Fibroblast of lung (primary cell): ENCODE data around the gene URB1. TPM values are rescaled to one million over a fixed set of nuclear protein-coding genes. Genes with fewer than 3 reads are reported as not detected.

Source experiments
- DNase-seq, 2 donors: peaks; one replicate each; pipeline versions ENCODE4 v3.0.0 to v3.0.0-alpha.2; 2010; ENCODE audit warnings: low read depth in 2 of 2
- H2AFZ ChIP-seq: 2 replicates; pipeline ENCODE4 v1.5.1; 2012; ENCODE audit warnings: low read length, control low read depth, inconsistent platforms
- H3K27ac ChIP-seq: 2 replicates; pipeline ENCODE4 v1.5.1; 2011; ENCODE audit warnings: low read length, control low read depth; ENCODE audit not compliant: insufficient read depth
- H3K27me3 ChIP-seq: 2 replicates; pipeline ENCODE4 v1.5.1; 2011; ENCODE audit warnings: mild to moderate bottlenecking, low read length; ENCODE audit not compliant: control insufficient read depth, insufficient read depth
- H3K36me3 ChIP-seq: 2 replicates; pipeline ENCODE4 v1.5.1; 2011; ENCODE audit warnings: low read length; ENCODE audit not compliant: control insufficient read depth, insufficient read depth
- H3K4me1 ChIP-seq: 2 replicates; pipeline ENCODE4 v1.5.1; 2011; ENCODE audit warnings: low read length; ENCODE audit not compliant: control insufficient read depth, insufficient read depth; ENCODE audit errors: extremely low read depth
- H3K4me2 ChIP-seq: 2 replicates; pipeline ENCODE4 v1.5.1; 2011; ENCODE audit warnings: low read length, control low read depth; ENCODE audit not compliant: insufficient read depth; ENCODE audit errors: extremely low read depth
- H3K4me3 ChIP-seq, 4 experiments: fragments of 200-600 bp in 1 of 4; sonication (generic) in 1 of 4; replicated peaks in 1 of 4; 2 replicates each; pipeline ENCODE4 v1.5.1; 2011 to 2016; ENCODE audit warnings: low read length in 4 of 4, low read depth in 3 of 4, mild to moderate bottlenecking in 3 of 4, control low read depth in 2 of 4, inconsistent platforms in 1 of 4, mixed read lengths in 1 of 4; ENCODE audit not compliant: insufficient read depth in 1 of 4; ENCODE audit errors: control extremely low read depth in 1 of 4
- H3K79me2 ChIP-seq: 2 replicates; pipeline ENCODE4 v1.5.1; 2012; ENCODE audit warnings: mild to moderate bottlenecking, low read length, inconsistent platforms; ENCODE audit not compliant: control insufficient read depth, insufficient read depth
- H3K9ac ChIP-seq: 2 replicates; pipeline ENCODE4 v1.5.1; 2011; ENCODE audit warnings: mild to moderate bottlenecking, low read length, control low read depth; ENCODE audit not compliant: insufficient read depth
- H3K9me3 ChIP-seq: 2 replicates; pipeline ENCODE4 v1.5.1; 2012; ENCODE audit warnings: low read depth, low read length; ENCODE audit not compliant: control insufficient read depth, insufficient read depth
- H4K20me1 ChIP-seq: 2 replicates; pipeline ENCODE4 v1.5.1; 2011; ENCODE audit warnings: low read length; ENCODE audit not compliant: control insufficient read depth, insufficient read depth; ENCODE audit errors: extremely low read depth
- EZH2 ChIP-seq: IDR thresholded peaks from 2 replicates; pipeline ENCODE4 v1.5.1; 2012; ENCODE audit warnings: low read length, control low read depth, mild to moderate bottlenecking; ENCODE audit errors: missing control alignments
- polyA plus RNA-seq, 2 donors: library from polyadenylated mRNA; depleted of rRNA in 1 of 2; stranded (reverse) in 1 of 2; unstranded in 1 of 2; fragments of >200 nt; gene quantifications; 2 replicates each; pipeline ENCODE4 v1.2.1, GENCODE V29; 2011 to 2012; ENCODE audit warnings: missing spikeins in 1 of 2
- total RNA-seq: library from RNA; depleted of rRNA; stranded (reverse); fragments of >200 nt; gene quantifications from 2 replicates; pipeline ENCODE4 v1.2.1, GENCODE V29; 2014
- TF ChIP-seq, protein P1 (sequence below), 2 donors: IDR thresholded peaks in 1 of 2; conservative IDR thresholded peaks in 1 of 2; 1 replicate in 1 of 2; 2 replicates in 1 of 2; pipeline ENCODE4 v1.5.1; 2011 to 2012; ENCODE audit warnings: low read length in 2 of 2, control low read depth in 1 of 2, inconsistent platforms in 1 of 2, low read depth in 1 of 2, mild to moderate bottlenecking in 1 of 2

URB1 gene
- total and polyA plus RNA-seq, 2 donors (not counting 1 experiment from before 2014, with no cell fraction given) = 4.3 to 17.7 TPM

DNA sequence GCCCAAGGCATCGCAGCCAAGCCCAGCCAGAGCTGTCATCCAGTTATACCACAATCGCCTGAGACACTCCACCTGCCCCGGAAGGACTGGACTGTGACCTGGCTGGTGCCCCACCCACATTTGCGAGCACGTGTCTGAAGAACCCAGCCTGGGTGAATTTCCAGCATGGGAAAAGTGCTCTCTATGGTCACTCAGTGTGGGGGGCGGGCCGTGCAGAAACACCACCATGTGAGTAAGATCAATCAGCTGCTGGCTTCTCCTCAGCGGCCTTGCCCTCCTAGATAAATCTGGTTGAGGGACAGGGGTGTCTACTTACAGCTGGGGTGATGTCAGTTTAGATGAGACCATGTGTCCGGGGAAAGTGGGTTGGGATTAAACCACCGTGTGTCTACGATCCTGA, 44.8 kb downstream of the URB1 start:
- DNase-seq = no peak
- Histone ChIP-seq H3K4me2 (no peak overlapping the region), H2AFZ (no peak overlapping the region), H3K9me3 (no peaks in the 10 kb centered on the region), H3K9ac (no peak overlapping the region), H4K20me1 (no peaks in the 10 kb centered on the region), H3K27ac (no peak overlapping the region), H3K79me2 (no peaks in the 10 kb centered on the region), H3K36me3 (peaks cover 26% of the 10 kb centered on the region), H3K4me1 (no peaks in the 10 kb centered on the region), H3K4me3 (no peak overlapping the region), H3K27me3 (no peaks in the 10 kb centered on the region)
- TF ChIP-seq EZH2 = no peak
- TF ChIP-seq, protein P1, sequence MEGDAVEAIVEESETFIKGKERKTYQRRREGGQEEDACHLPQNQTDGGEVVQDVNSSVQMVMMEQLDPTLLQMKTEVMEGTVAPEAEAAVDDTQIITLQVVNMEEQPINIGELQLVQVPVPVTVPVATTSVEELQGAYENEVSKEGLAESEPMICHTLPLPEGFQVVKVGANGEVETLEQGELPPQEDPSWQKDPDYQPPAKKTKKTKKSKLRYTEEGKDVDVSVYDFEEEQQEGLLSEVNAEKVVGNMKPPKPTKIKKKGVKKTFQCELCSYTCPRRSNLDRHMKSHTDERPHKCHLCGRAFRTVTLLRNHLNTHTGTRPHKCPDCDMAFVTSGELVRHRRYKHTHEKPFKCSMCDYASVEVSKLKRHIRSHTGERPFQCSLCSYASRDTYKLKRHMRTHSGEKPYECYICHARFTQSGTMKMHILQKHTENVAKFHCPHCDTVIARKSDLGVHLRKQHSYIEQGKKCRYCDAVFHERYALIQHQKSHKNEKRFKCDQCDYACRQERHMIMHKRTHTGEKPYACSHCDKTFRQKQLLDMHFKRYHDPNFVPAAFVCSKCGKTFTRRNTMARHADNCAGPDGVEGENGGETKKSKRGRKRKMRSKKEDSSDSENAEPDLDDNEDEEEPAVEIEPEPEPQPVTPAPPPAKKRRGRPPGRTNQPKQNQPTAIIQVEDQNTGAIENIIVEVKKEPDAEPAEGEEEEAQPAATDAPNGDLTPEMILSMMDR (conservative IDR thresholded peaks at IDR 0.05 in 1 of 2, IDR thresholded peaks at IDR 0.05 in 1 of 2; ENCODE audit: low read depth in 1 of 2, low read length in 2 of 2) = no peak

DNA sequence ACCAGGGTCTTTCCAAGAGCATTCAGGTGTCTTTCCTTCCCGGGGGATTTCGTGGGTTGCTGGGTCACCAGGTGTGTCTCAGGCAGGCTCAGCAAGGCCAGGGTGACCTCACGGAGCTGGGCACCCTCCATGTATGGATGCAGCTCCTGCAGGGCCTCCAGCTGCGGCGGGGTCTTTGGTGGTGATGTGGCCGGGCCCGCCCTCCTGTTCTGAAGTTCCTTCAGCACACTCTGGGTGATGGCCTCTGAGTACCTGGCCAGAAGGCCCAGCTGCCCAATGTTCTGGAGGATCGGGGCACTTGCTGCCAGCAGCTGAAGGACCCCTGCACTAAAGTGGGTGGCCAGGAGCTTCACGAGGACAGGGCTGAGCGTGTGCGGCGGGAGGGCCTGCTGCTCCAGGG, 45.5 kb downstream of the URB1 start:
- Histone ChIP-seq H3K4me1 (no peaks in the 10 kb centered on the region), H3K27ac (no peak overlapping the region), H2AFZ (no peak overlapping the region), H3K4me3 (no peak overlapping the region), H3K9ac (no peak overlapping the region), H3K27me3 (no peaks in the 10 kb centered on the region), H3K36me3 (peaks cover 24% of the 10 kb centered on the region), H3K4me2 (no peak overlapping the region), H4K20me1 (no peaks in the 10 kb centered on the region), H3K79me2 (no peaks in the 10 kb centered on the region), H3K9me3 (no peaks in the 10 kb centered on the region)
- TF ChIP-seq, protein P1 (conservative IDR thresholded peaks at IDR 0.05 in 1 of 2, IDR thresholded peaks at IDR 0.05 in 1 of 2; ENCODE audit: low read depth in 1 of 2, low read length in 2 of 2) = no peak
- no peak for TF ChIP-seq EZH2
- no peak for DNase-seq

DNA sequence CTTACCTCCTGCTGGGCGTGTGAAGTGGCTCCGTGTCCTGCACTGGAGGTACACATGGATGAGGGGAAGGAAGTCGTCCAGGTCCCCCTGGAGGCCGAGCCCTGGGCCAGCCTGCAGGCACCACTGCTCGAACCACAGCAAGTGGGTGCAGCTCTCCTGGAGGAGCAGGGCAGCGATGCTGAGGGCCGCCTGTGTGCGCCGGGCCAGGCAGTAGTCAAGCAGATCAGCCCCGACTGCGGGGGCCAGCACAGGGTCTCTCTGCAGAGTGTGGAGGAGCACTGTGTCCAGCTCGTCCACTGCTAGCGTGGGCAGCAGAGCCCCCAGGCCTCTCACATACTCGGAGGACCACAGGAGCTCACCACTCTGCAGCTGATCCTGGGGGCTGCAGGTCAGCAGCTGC, 45.9 kb downstream of the URB1 start:
- TF ChIP-seq, protein P1 (conservative IDR thresholded peaks at IDR 0.05 in 1 of 2, IDR thresholded peaks at IDR 0.05 in 1 of 2; ENCODE audit: low read depth in 1 of 2, low read length in 2 of 2) = no peak
- no peak for TF ChIP-seq EZH2
- H3K36me3 ChIP-seq = peaks cover 24% of the 10 kb centered on the region

More for the DNA sequence above, 45.9 kb downstream of the URB1 start:
- no peak overlapping the region for H3K9ac ChIP-seq
- no peaks in the 10 kb centered on the region for H4K20me1 ChIP-seq
- no peak overlapping the region for H3K4me3 ChIP-seq
- H3K4me2 ChIP-seq = no peak overlapping the region
- no peaks in the 10 kb centered on the region for H3K4me1 ChIP-seq
- H2AFZ ChIP-seq = no peak overlapping the region
- DNase-seq = no peak
- no peaks in the 10 kb centered on the region for H3K9me3 ChIP-seq
- no peaks in the 10 kb centered on the region for H3K79me2 ChIP-seq
- H3K27ac ChIP-seq = no peak overlapping the region
- no peaks in the 10 kb centered on the region for H3K27me3 ChIP-seq
